Chondrocyte (in vitro differentiated cells): Measurements from ENCODE around the gene RETREG1. TPM values are rescaled to one million over a fixed set of nuclear protein-coding genes. Genes with fewer than 3 reads are reported as not detected.
A peak's percentile ranks its signal among the peaks of the same experiment; 100 is the strongest.
"Not testable (repeated sequence)": the region's sequence is repeated elsewhere in the genome, so short reads cannot be mapped to it uniquely, and the experiment has no call there.

Experiments used
- DNase-seq: peaks from one replicate; pipeline ENCODE4 v3.0.0; 2021; ENCODE audit warnings: mixed read lengths, low spot score
- H3K27ac Mint-ChIP-seq: one replicate; pipeline ENCODE4 v1.8.0; 2021; ENCODE audit warnings: mild to moderate bottlenecking, moderate library complexity, mixed read lengths; ENCODE audit not compliant: unreplicated experiment
- H3K27me3 Mint-ChIP-seq: 2 replicates; pipeline ENCODE4 v1.8.0; 2021; ENCODE audit warnings: low read depth, mixed read lengths
- H3K36me3 Mint-ChIP-seq: 2 replicates; pipeline ENCODE4 v1.8.0; 2021; ENCODE audit warnings: low read depth, mixed read lengths
- H3K4me1 Mint-ChIP-seq: 2 replicates; pipeline ENCODE4 v1.8.0; 2021; ENCODE audit warnings: low read depth, mild to moderate bottlenecking, mixed read lengths
- H3K4me3 Mint-ChIP-seq: one replicate; pipeline ENCODE4 v1.8.0; 2021; ENCODE audit warnings: mild to moderate bottlenecking, moderate library complexity, mixed read lengths; ENCODE audit not compliant: unreplicated experiment
- H3K9me3 Mint-ChIP-seq: 2 replicates; pipeline ENCODE4 v1.8.0; 2021; ENCODE audit warnings: low read depth, mixed read lengths
- CTCF ChIP-seq: fragments of 200-600 bp; sonication (generic); IDR thresholded peaks from 2 replicates; pipeline ENCODE4 v1.5.0; 2021; ENCODE audit warnings: antibody characterized with exemption, mild to moderate bottlenecking, moderate library complexity
- total RNA-seq: library from RNA; stranded (reverse); gene quantifications from 3 replicates; pipeline ENCODE4 v1.2.1, GENCODE V29; 2021

Gene RETREG1
- total RNA-seq, 1 donor from 2014 or later = 3.3 TPM

- no peaks in the 10 kb centered on the region for H3K36me3 Mint-ChIP-seq
Observed at GRCh38 chr5:16548115-16548514, 68.7 kb downstream of the RETREG1 start.

GRCh38 chr5:16547200-16547842 lies 69.5 kb downstream of the RETREG1 start:
- Mint-ChIP-seq H3K4me1 (peaks cover 43% of the 10 kb centered on the region), H3K36me3 (no peaks in the 10 kb centered on the region), H3K9me3 (no peaks in the 10 kb centered on the region), H3K27ac (peak overlapping the region; percentile 57), H3K27me3 (peaks cover 5% of the 10 kb centered on the region), H3K4me3 (no peak overlapping the region)
- no peak for DNase-seq
- no peak for TF ChIP-seq CTCF

More at GRCh38 chr5:16548115-16548514, 68.7 kb downstream of the RETREG1 start:
- no peak for DNase-seq
- no peak for TF ChIP-seq CTCF
- Mint-ChIP-seq H3K4me3 (no peak overlapping the region), H3K27me3 (peaks cover 5% of the 10 kb centered on the region), H3K9me3 (no peaks in the 10 kb centered on the region), H3K4me1 (peaks cover 43% of the 10 kb centered on the region), H3K27ac (no peak overlapping the region)

GRCh38 chr5:16546732-16547131 lies 70.1 kb downstream of the RETREG1 start:
- Mint-ChIP-seq H3K36me3 (no peaks in the 10 kb centered on the region), H3K27ac (peak overlapping the region; percentile 57), H3K27me3 (peaks cover 5% of the 10 kb centered on the region), H3K4me1 (peaks cover 43% of the 10 kb centered on the region), H3K9me3 (no peaks in the 10 kb centered on the region), H3K4me3 (no peak overlapping the region)
- DNase-seq = no peak
- TF ChIP-seq CTCF = no peak

- Mint-ChIP-seq H3K4me3 (no peak overlapping the region), H3K36me3 (no peaks in the 10 kb centered on the region), H3K9me3 (no peaks in the 10 kb centered on the region), H3K27me3 (no peaks in the 10 kb centered on the region), H3K4me1 (peaks cover 48% of the 10 kb centered on the region), H3K27ac (no peak overlapping the region)
- DNase-seq = no peak
- no peak for TF ChIP-seq CTCF
Observed at GRCh38 chr5:16544607-16545374, 72.0 kb downstream of the RETREG1 start.

- not testable (repeated sequence) for H3K9me3 Mint-ChIP-seq, H3K36me3 Mint-ChIP-seq, H3K4me3 Mint-ChIP-seq, H3K27me3 Mint-ChIP-seq, DNase-seq, H3K27ac Mint-ChIP-seq
- H3K4me1 Mint-ChIP-seq = peaks cover 50% of the 10 kb centered on the region
Observed at GRCh38 chr5:16543206-16543605, 73.6 kb downstream of the RETREG1 start.
